Measurements from ENCODE around the gene SUMF2. TPM values are rescaled to one million over a fixed set of nuclear protein-coding genes. Genes with fewer than 3 reads are reported as not detected.
"Not testable (repeated sequence)": the region's sequence is repeated elsewhere in the genome, so short reads cannot be mapped to it uniquely, and the experiment has no call there.

The SUMF2 gene
- total and polyA plus RNA-seq, 2 of the 4 experiments (the other 2 are of a cell fraction) = 86.2 to 97.3 TPM

DNA sequence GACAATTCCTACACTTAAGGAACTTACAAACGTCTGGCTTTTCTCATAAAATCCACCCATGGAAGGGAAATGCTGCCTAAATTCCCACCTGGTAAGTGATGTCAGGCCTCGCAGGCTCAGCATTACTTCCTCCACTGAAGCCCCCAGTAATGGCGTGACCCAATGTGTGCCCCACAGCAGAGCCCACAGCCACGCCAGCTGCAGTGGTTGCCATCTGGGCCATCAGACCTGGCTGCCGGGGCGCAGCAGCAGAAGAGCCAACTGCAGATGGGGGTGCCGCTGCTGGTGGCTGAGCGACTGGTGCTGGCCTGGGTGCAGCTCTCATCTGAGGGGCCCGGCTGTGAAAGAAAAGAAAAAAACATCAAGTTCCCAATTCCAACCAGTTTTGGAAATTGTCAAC, 40.1 kb downstream of the SUMF2 start:
- H3K27ac ChIP-seq (ENCODE audit: insufficient read depth, low read length); H2BK20ac ChIP-seq (ENCODE audit: low read depth, low read length); H3K27me3 ChIP-seq (ENCODE audit: control insufficient read depth, insufficient read depth, low read length); H3K9me1 ChIP-seq (ENCODE audit: insufficient read depth, low read length); H2AFZ ChIP-seq (replicated peaks; ENCODE audit: low read length, poor library complexity); H3K56ac ChIP-seq (ENCODE audit: extremely low read depth, insufficient read depth, low read length); H4K5ac ChIP-seq (ENCODE audit: low read depth, low read length); ATAC-seq (ENCODE audit: low read depth); H2BK15ac ChIP-seq (ENCODE audit: low read depth, low read length); H2BK5ac ChIP-seq (ENCODE audit: low read depth, low read length, poor library complexity, severe bottlenecking); H3K4me1 ChIP-seq (ENCODE audit: control insufficient read depth, insufficient read depth, low read length); H4K91ac ChIP-seq (ENCODE audit: insufficient read depth, low read depth, low read length); H2AK5ac ChIP-seq (ENCODE audit: low read depth, low read length); H3K4me2 ChIP-seq (ENCODE audit: low read depth, low read length); intact Hi-C loops (cut with micrococcal nuclease); H3K23ac ChIP-seq (ENCODE audit: low read depth, low read length); H3K4me3 ChIP-seq (ENCODE audit: insufficient read depth, low read depth, low read length); DNase-seq; H3K9me3 ChIP-seq (ENCODE audit: control insufficient read depth, insufficient read depth, low read length); dilution Hi-C loops (cut with HindIII; ENCODE audit: low sequenced_read_pairs, unreplicated experiment); H3K9ac ChIP-seq (ENCODE audit: low read depth, low read length); H2BK120ac ChIP-seq (ENCODE audit: low read depth, low read length); BruUV-seq (replicated peaks); H2AK9ac ChIP-seq (replicated peaks; ENCODE audit: low read depth, low read length, poor library complexity); in situ Hi-C loops (cut with MboI; ENCODE audit: low sequenced_read_pairs); H3K4ac ChIP-seq (ENCODE audit: low read depth, low read length); POLR2A ChIA-PET (ENCODE audit: unreplicated experiment); H4K8ac ChIP-seq (ENCODE audit: low read depth in 2 of 2, low read length in 2 of 2); H3K14ac ChIP-seq (replicated peaks; ENCODE audit: low read depth, low read length); H3K18ac ChIP-seq (ENCODE audit: low read depth, low read length): not testable (repeated sequence)
- Histone ChIP-seq H3K79me1 (ENCODE audit: low read depth in 1 of 2, low read length in 2 of 2) (peaks cover 0 to 23% of the 10 kb centered on the region in 2 experiments; a peak in 3 of 4 replicates), H3K36me3 (ENCODE audit: control insufficient read depth, insufficient read depth, low read length) (peaks cover 28% of the 10 kb centered on the region), H4K20me1 (ENCODE audit: insufficient read depth, low read length) (peaks cover 17% of the 10 kb centered on the region)
- CTCF ChIA-PET = interaction anchor here (0.6 kb wide), 1 partner anchor 745 kb away, joined by 4 read pairs; no protein-coding TSS in a partner anchor
- WGBS, 2 experiments (ENCODE audit: extremely low coverage in 2 of 2, insufficient read length in 1 of 2) = no CpG with 5 or more reads among the region's 9 CpGs
